ENCODE results near the gene TGFBR3.

TGFBR3 gene

DNA sequence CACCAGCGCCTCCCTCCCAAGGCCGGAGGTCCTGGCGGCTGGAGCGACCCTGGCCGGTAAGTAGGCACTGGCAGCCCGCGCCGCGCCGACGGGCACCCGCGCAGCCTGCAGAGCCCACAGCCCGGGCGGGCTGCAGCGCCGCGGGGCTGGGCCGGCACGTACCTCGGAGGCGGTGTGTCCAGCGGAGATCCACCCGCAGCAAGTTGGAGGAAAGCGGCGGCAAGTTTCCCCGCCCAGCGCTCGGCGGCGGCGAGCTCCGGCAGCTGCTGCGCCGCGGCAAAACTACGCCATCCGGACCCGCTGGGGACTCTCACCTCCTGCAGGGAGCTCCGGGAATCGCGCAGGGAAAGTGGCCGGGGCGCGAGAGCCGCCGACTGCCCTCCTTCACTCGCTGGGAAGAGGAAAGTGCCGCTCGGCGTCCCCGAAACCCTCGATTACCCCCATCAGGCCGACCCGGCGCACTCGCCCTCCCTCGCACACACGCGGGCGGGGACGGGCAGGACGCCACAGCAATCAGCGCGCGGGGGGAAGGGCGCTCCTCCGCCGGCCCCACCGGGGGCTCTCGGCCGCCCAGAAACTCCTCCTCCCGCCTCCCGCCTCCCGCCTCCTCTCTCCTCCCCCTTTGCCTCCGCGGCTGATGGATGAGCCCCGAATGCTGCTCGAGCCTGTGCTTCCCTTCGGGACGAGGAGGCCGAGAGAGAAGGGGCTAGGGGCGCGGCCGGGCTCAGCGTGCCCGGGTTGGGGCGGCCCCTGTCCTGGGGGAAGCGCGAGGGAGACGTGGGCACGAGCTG lies at the start of gene TGFBR3:
TSS of gene TGFBR3 (minus strand) at position 436 of the 791 bp plus-strand sequence. CDS start 24,620 bp downstream, outside the sequence.
- no peak for DNase-seq

DNA sequence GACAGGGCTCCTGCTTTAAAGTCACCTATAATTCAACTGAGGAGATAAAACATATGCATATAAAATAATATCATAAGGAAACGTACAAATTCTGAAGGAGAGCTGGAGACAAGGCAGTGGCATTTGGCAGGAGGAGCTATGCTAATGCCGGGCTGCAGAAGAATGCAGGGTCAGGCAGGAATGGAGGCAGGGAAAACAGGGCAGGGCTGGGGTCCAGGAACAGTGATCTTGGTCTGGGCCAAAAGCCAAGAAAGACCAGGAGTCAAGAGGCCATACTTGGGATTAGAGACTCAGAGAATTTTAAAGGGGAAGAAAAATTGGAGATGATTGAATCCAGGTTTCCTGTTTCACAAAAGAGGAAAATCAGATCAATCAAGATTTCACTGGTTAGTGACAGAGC lies 43.3 kb upstream of the TGFBR3 start:
- DNase-seq: no peak

DNA sequence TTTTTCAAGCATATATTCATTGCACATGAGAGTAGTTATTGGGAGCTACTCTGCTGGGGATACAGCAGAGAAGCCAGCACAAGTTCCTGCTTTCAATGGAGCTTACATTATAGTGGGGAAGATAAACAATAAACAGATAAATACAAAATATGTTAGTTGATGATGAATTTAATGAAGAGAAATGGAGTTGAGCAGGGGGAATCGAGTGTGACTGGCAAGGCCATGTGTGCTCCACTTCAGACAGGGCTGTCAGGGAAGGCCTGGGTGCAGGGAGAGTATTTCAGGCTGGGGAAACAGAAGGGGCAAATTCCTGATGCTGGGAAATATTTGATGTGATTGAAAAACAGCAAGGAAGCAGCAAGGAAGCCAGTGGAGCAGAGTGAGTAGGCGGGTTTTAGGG lies 42.1 kb upstream of the TGFBR3 start:
- no peak for DNase-seq

DNA sequence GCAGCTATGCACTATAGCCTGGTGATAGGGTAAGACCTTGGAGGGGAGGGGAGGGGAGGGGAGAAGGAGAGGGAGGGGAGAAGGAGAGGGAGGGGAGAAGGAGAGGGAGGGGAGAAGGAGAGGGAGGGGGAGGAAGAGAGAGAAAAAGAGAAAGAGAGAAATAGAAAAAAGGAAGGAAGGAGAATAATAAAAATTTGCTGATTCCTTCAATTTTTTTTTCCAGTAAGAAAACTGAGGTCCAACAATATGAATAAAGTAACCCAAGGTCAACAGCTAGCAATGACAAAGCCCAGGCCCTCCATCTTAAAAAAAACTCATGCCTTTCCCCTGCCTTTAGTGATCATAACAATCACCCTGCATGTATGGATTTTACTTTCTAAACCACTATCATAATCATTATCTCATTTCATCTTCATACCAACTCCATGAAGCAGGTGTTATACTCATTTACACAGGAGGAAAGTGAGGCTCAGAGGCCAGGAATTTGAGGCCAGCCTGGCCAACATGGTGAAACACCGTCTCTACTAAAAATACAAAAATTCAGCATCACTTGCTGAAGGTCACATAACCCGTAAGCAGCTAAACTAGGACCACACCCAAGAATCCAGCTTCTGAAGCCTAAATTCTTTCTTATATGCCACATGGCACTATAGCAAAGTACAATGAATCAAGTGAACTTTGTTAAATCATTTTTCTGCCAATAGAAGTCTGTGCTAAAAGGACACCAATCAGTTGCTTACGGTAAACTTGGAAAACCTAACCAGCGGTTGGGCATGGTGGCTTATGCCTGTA lies 39.9 kb upstream of the TGFBR3 start:
- DNase-seq: no peak

DNA sequence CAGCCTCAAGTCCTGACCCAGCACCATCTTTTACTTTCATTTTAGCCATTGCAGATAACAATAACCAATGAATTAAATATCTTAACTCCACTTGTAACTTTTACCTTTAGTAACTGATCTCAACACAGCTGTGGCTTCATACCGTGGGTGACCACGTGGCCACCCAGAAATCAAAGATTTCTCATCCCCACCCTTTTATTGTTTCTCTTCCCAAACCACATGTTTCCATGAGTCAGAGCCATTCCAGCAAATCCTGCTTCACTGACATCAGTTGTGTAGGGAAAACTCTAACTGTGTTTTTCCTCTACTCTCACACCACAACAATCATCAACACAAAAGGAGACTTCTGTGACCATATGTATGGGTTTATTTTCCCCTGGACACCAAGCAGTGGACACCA lies 38.2 kb upstream of the TGFBR3 start:
- DNase-seq: no peak

DNA sequence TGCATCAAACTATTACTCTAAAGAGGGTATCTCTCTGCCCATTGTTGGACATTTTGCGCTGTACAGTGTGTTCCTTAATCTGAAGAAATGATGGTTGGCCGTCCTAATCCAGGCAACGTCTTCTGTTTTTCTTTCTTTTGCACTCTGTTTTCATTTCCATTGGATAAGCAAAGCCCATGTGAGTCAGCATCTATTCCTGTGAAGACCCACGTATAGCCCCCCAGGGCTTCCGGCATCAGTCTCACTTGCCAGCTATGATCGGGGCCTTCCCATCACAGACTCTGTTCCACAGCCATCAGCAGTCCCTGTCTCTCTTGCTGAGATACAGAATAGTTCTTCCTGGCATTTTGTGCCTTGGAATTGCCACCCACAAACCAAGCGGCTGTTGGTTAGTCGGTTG lies 34.0 kb upstream of the TGFBR3 start:
- no peak for DNase-seq

DNA sequence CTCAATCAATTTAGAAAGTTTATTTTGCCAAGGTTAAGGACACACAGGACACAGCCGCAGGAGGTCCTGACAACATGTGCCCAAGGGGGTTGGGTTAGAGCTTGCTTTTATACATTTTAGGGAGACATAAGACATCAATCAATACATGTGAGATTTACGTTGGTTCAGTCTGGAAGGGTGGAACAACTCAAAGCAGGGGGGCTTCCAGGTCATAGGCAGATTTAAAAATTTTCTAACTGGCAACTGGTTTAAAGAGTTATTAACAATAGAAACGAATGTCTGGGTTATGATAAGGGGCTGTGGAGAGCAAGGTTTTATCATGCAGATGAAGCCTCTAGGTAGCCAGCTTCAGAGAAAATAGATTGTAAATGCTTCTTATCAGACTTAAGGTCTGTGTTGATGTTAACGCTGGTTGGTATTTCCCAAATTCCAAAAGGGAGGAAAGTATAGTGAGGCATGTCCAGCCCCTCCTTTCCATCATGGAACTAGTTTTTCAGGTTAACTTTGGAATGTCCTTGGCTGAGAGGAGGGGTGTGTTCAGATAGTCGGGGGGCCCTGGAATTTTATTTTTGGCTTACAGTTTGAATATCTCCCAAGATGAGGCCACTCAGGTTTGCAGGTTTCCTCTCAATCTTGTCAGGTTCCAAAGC lies 31.0 kb upstream of the TGFBR3 start:
- no peak for DNase-seq

DNA sequence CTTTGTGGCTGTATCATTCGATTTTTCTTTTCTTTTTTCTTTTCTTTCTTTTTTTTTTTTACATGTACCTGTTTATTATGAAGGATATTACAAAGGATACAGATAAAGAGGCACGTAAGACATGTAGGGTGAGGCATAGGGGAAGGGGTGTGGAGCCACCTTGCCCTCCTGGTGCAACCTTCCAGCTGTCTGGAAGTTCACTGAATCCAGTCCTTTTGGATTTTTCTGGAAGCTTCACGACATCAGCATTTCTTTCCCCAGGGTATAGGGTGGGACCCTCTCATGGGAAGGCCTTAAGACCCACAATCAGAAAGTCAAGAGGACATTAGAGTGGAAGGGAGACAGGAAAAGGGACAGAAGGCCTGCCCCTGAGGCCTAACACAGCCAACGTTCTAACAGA lies 30.1 kb upstream of the TGFBR3 start:
- no peak for DNase-seq

DNA sequence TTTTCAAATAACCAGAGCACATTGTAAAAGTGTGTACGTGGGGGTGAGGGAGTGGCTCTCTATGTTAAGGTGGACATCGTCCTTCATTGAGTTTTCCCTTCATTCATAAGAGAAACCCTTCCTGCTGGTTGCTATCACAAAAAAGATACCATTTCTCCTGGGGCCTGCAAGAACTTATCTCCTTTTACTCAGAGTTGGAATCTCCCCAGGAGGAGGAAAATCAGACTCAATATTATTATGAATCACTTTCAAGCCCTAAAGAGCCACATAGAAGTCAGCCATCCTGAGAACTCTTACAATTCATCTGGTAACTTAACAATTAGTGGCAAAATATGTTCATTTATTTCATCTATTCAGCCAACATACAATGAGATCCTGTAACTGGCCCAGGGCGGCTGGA lies 27.1 kb upstream of the TGFBR3 start:
- DNase-seq: no peak

DNA sequence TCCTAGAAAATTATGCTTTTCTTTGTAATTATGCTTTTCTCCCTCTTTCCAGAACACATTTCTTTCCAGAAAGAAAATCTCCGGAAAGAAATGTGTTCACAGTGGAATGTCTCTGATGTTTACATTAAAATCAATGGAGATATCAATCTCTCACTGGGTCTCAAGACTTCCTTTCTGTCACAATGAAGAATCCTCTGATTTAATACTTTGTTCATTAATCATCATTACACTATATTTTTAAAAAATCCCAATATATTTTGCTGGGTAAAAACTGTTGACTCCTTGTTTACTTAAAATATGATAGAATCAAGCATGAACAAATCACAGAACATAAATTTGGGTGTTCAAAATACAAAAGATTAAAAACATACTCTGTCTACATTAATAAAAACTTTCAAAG lies 26.3 kb upstream of the TGFBR3 start:
- no peak for DNase-seq

DNA sequence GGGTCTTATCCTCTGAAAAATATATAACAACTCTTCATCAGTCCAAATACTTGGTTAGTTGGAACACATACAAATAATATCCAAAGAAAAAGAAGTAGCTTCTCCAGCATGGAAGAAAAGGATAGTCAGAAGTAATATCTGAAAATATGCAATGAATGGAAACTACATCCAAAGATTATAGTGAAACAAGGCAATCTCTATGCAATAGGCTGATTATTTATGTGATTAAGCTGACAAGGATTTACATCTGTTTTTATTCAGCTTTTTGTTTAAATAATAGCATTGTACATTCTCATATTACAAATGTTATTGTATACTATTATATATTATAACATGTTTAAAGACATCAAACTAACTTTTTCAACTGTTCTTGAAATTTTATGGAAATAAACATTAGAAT lies 15.3 kb upstream of the TGFBR3 start:
- no peak for DNase-seq

DNA sequence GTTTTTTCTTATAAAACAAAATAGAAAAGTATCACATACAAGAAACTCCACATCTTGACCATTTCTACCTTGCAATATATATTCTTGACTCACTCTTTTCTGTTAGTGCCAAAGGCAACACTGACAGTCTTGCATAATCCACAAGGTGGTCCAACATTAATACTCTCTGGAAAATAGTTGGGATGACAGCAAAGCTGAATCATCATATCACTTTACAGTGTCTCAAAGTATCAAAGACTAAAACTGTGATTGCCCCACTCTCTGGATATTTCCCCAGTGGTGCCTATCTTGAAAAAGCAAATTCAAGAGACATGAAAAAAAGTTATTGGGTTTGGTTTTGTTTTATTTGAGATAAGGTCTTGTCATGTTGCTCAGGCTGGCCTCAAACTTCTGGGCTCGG lies 14.6 kb upstream of the TGFBR3 start:
- DNase-seq: no peak

DNA sequence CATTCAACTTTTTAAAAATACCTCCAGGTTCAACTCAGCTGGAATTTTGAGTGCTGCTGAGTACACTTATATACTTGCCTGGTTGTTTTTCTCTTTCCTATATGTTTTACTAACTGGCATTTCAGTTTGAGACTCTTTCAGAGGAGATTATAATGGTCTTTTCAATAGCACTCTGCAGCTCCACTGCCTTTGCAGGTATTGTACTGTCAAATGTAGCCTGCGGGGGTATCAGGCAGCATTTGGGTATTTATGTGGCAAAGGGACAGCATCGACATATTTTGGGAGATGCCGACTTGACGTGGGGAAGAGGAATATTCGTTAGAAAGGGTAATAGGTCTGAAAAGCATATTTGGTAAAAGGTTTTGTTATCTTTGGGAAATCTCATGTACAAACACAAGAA lies 11.1 kb upstream of the TGFBR3 start:
- no peak for DNase-seq

DNA sequence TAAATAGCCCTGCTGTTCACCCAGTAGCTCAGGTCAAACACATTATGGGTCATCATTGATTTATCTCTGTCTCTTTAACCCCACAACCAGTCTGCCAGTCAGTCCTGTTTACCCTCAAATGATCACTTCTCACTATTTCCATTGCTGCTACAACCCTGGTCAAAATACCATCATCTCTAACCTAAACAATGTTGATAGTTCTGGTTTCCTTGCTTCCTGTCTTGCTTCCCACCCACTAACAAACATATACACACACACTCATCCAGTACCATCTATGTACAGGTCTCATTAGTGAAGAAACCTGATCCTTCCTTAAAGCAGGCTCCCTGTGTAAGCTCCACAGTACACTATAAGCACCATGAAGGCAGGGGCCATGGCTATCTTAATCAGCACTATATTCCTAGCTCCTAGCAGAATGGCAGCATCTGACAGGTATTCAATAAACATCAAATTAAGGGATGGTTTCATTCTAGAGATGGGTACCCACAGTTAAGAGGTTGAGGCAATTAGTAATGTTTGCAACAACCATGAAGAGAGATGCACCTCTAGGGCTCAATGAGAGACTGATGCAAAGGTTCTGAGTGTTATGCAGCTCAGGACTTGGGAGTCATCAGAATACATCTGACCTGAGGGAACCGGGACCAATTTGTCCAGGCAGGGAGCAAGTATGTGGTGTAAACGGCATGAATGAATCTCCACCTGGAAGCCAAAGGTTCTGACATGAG lies 10.0 kb upstream of the TGFBR3 start:
- no peak for DNase-seq

DNA sequence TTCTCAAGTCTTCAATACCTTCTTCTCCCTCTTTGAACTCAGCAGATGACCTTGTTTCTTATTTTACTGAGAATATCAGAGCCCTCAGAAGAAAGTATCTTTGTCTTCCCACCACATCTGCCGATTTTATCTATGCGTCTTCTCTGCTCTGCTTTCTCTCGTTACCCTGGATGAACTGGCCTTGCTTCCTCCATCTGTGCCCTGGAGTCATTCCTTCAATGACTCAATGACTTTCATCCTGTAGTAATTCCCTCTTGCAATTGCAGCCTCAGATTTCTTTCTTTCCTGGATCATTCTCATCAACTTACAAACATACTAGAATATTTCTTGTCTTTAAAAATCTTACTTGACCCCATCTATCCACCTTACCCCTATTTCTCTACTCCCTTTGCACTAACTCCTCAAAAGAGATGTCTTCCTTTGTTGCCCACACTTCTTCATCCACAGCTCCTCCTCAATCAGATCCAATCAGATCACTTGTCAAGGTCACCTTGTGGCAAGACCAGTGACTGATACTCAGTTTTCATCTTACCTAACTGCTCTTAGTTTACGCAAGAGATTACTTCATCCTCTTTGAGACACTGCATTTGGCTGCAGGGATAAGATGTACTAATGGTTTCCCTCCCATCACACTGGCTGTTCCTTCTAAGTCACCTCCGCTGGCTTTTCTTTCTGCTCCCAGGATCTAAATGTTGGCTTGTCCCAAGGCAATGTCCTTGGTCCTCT lies 8.2 kb upstream of the TGFBR3 start:
- DNase-seq: no peak

DNA sequence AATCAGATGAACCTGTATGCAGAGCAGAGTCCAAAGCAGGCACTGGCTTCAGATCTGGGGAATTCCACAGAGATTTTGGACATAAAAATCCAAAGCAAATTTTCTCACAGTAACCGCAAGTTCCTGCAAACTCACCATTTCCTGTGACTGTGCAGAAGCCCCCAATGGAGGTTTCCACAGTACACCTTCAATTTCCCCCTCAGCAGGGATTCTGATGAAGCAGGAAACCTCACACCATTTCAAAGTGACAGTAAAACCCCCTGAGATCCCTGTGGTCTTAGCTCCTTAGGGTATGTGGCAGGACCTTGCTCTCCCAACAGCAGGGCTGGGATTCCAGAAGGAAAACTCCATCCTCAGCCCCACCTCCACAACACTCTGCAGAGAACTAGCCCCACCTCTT lies 6.0 kb upstream of the TGFBR3 start:
- DNase-seq: no peak

DNA sequence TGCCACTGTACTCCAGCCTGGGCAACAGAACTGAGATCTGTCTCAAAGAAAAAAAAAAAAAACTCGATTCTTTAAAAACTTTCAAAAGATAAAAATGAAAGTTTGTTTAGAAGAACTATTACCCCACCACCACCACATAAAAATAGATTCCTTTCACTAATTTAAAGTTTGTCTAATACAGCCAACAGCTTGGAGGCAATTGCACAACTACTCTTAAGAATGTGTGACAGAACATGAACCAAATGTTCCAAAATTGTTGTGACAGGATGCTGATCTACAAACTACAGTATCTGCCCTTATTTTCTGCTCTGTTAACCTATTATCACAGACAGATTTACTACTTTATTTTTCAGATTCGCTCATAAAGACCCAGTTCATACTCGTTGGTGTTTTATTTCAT lies 5.5 kb upstream of the TGFBR3 start:
- DNase-seq: no peak

DNA sequence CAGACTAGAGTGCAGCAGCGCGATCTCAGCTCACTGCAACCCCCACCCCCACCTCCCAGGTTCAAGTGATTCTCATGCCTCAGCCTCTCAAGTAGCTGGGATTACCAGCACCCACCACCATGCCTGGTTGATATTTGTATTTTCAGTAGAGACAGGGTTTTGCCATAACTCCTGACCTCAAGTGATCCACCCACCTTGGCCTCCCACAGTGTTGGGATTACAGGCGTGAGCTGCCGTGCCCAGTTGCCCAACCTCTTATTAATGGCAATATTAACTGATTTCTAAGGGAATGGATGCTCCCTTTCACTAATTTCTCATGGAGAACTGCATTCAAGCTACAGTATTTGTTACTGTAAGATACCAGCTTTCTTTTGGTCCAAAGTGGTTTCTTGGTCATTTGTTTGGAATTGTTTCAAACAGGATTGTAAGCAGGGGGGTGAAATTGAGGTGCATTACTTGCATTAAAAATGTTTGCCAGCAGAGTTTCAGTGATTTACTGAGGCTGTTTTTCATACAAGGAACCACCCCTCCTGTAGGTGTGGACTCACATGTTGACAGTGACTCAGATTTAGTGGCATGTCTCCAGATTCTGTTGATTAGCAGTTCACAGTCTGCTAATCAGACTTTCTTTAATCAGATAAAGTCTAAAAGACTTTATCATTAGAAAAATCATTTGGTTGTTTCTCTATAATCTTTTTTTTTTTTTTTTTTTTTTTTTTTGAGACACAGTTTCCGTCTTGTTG lies 3.9 kb upstream of the TGFBR3 start:
- no peak for DNase-seq

DNA sequence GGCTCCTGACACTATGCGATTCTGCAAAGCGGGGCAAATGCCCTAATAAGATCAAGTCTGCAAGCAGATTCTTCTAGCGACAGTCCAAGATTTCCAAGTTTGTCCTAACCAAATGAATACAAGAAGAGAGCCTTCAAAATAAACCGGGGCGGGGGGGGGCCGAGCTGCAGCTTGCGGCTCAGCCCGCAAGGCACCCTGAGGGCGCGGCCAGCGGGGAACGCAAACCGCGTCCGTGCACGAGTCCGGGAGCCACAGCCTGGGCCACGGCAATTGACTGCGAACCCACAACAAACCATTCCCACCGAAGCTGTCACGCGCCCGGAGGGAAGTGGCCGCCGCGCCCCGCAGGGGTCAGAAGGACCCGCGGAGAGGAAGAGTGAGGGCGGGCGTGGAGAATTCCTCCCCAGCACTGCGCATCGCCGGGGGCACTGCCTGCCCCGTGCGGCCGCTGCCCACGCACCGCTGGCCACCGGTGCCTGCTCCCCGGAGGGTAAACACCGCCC lies 687 bp downstream of the TGFBR3 start:
- no peak for DNase-seq

DNA sequence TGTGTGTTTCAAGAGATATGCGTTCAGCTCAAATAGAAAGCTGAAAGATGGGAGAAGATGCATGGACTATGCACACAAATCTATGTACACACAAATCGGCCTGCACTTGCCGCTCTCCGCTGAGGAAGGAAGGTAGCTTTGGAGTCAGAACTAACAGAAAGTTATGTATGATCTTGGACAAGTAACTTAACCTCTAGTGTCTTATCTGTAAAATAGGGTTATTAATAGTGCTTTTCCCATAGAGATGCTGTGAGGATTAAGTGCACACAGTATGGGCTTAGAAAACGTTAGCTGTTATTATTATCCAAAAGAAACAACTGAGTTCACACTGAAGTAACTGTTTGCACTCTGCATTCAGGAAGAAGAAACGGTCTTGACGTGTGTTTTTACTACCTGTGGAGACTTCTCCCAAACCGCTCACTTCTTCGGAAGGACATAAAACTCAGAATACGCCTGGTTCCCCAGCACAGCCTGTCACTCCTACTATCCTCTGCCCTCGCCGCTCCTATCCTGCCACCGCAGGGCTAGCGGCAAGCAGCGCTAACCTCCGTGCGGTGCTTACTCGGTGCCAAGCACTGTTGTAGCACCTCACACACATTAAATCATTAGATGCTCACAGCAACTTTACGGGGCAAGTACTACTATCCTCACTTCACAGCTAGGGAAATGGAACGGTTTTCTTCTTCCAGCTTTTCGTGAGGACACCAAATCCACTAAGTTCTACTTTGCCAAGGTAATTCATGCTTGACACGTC lies 1.3 kb downstream of the TGFBR3 start:
- no peak for DNase-seq

DNA sequence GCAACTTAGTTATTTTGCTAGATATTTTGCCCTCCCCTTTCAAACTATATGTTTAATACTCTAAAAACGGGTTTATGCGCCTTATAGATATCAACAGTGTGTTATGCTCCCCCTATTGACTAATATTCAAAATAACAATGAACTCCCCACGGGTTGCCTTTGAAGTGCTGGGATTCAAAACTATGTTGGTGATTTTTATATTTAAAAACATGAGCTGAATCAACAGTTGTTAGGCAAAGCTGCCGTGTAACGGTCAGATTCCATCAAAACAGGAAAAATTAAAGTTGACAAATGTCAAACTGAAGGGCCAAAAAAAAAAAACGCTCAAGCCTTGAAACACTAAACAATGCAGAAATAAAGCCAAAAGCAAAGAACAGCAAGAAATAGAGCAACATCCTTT lies 2.5 kb downstream of the TGFBR3 start:
- DNase-seq: no peak
